Thyroid gland (tissue), 4 donors: ENCODE measurements around the gene BCDIN3D.

ENCODE experiments used
- POLR2A ChIP-seq, 2 donors: fragments of 450-650 bp; IDR thresholded peaks; one replicate each; pipeline ENCODE4 v1.6.1; 2017; ENCODE audit warnings: antibody characterized with exemption in 2 of 2, mild to moderate bottlenecking in 2 of 2, moderate library complexity in 1 of 2
- TF ChIP-seq, protein P1 (sequence below), 6 experiments: fragments of 200-600 bp in 3 of 6; fragments of 450-650 bp in 3 of 6; sonication (generic) in 3 of 6; IDR thresholded peaks; one replicate each; pipeline ENCODE4 v1.5.1; 2016 to 2019; ENCODE audit warnings: antibody characterized with exemption in 6 of 6, mild to moderate bottlenecking in 2 of 6, inconsistent platforms in 1 of 6, moderate library complexity in 1 of 6

DNA sequence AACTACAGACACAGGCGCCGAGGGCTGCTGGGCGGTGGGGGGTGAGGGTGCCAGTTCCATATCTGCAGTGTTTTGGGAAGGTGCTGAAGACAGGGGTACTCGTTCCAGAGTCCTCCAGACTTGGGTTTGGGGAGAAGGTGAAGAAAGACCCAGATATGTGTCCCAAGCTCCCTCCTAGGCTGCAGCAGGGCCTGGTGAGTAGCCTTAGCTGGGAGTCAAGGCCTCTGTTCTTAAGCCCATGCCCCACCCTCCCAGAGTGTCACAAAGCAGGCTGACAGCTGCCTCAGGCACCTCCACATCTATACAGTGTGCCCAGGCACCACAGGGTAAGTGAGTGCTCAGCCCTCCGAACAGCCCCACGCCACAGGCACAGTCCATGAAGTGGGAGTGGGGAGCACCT is 19.0 kb downstream of the BCDIN3D start:
- TF ChIP-seq, protein P1, sequence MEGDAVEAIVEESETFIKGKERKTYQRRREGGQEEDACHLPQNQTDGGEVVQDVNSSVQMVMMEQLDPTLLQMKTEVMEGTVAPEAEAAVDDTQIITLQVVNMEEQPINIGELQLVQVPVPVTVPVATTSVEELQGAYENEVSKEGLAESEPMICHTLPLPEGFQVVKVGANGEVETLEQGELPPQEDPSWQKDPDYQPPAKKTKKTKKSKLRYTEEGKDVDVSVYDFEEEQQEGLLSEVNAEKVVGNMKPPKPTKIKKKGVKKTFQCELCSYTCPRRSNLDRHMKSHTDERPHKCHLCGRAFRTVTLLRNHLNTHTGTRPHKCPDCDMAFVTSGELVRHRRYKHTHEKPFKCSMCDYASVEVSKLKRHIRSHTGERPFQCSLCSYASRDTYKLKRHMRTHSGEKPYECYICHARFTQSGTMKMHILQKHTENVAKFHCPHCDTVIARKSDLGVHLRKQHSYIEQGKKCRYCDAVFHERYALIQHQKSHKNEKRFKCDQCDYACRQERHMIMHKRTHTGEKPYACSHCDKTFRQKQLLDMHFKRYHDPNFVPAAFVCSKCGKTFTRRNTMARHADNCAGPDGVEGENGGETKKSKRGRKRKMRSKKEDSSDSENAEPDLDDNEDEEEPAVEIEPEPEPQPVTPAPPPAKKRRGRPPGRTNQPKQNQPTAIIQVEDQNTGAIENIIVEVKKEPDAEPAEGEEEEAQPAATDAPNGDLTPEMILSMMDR (IDR thresholded peaks at IDR 0.05): no peak
- TF ChIP-seq POLR2A (IDR thresholded peaks at IDR 0.05): no peak
